K562 (cell line): ENCODE results near the gene OGDH. TPM values are rescaled to one million over a fixed set of nuclear protein-coding genes. Genes with fewer than 3 reads are reported as not detected.
A peak's percentile ranks its signal among the peaks of the same experiment; 100 is the strongest.

Experiments
- HMGN3 ChIP-seq: IDR thresholded peaks from 2 replicates; pipeline ENCODE4 v1.6.1; 2011; ENCODE audit warnings: borderline replicate concordance, low read depth, mild to moderate bottlenecking, mixed read lengths, low read length; ENCODE audit not compliant: insufficient read length; ENCODE audit errors: extremely low read depth
- KLF13 ChIP-seq: fragments of 450-650 bp; IDR thresholded peaks from 2 replicates; pipeline ENCODE4 v1.6.1; 2016; ENCODE audit warnings: missing genetic modification characterization, low read depth, mild to moderate bottlenecking, missing compliant biosample characterization, moderate library complexity, borderline replicate concordance
- L3MBTL2 ChIP-seq: fragments of 450-650 bp; IDR thresholded peaks from 2 replicates; pipeline ENCODE4 v1.6.1; 2016; ENCODE audit warnings: mild to moderate bottlenecking, moderate library complexity
- NEUROD1 ChIP-seq: fragments of 150-350 bp; IDR thresholded peaks from 2 replicates; pipeline ENCODE4 v1.6.1; 2014; ENCODE audit warnings: borderline replicate concordance, low read length, low read depth; ENCODE audit not compliant: partially characterized antibody
- POLR2AphosphoS5 ChIP-seq: IDR thresholded peaks from 2 replicates; pipeline ENCODE4 v1.6.1; 2011; ENCODE audit warnings: mild to moderate bottlenecking, low read depth, low read length, moderate library complexity; ENCODE audit not compliant: control insufficient read depth, insufficient read depth
- POLR2H ChIP-seq: IDR thresholded peaks from 2 replicates; pipeline ENCODE4 v1.6.1; 2016; ENCODE audit warnings: missing genetic modification characterization, low read depth, mild to moderate bottlenecking, control low read depth, missing compliant biosample characterization, moderate library complexity
- SMAD1 ChIP-seq: fragments of 150-350 bp; IDR thresholded peaks from 2 replicates; pipeline ENCODE4 v1.6.1; 2014; ENCODE audit warnings: low read length, low read depth; ENCODE audit not compliant: partially characterized antibody
- ZNF12 ChIP-seq: sonication (generic); formaldehyde crosslinking; IDR thresholded peaks from 2 replicates; pipeline ENCODE4 v1.4.0; 2020; ENCODE audit warnings: mild to moderate bottlenecking, missing genetic modification reagents
- ZNF511 ChIP-seq: sonication (generic); formaldehyde crosslinking; IDR thresholded peaks from 2 replicates; pipeline ENCODE4 v1.8.0; 2022; ENCODE audit warnings: mild to moderate bottlenecking, missing genetic modification reagents
- polyA plus RNA-seq, 8 experiments: library from polyadenylated mRNA; depleted of rRNA in 4 of 8; stranded (reverse) in 5 of 8; unstranded in 3 of 8; fragments of >200 nt; fragmentation: Nextera tagmentation in 2 of 8; fragmentation: Illumina TruSeq in 1 of 8; extraction: Ambion mirVana in 2 of 8; extraction: Trizol in 1 of 8; gene quantifications; 2 replicates each; pipeline versions ENCODE4 v1.2.1 to v1.2.3, GENCODE V29; 2011 to 2014; ENCODE audit warnings: inconsistent platforms in 1 of 8, missing spikeins in 1 of 8
- total RNA-seq, 7 experiments: library from RNA; depleted of rRNA in 6 of 7; stranded (reverse); fragments of >200 nt in 6 of 7; fragmentation: Illumina TruSeq in 2 of 7; extraction: Trizol in 2 of 7; gene quantifications; 2 replicates each; pipeline versions ENCODE4 v1.2.1 to v1.2.3, GENCODE V29; 2011 to 2021; ENCODE audit warnings: low replicate concordance in 1 of 7
- TF ChIP-seq, protein P1 (sequence below): sonication (generic); formaldehyde crosslinking; IDR thresholded peaks from 2 replicates; pipeline ENCODE4 v1.8.1; 2023; ENCODE audit warnings: mild to moderate bottlenecking, missing genetic modification reagents
- TF ChIP-seq, protein P2 (sequence below): fragments of 450-650 bp; IDR thresholded peaks from 2 replicates; pipeline ENCODE4 v1.6.1; 2016; ENCODE audit warnings: mild to moderate bottlenecking, moderate library complexity

Gene OGDH
- total and polyA plus RNA-seq, 9 of the 15 experiments (the other 6 are each of a cell fraction or from before 2014, with no cell fraction given) = 3.1 to 80.3 (median 23.5) TPM

- TF ChIP-seq KLF13 (tag) = peak; percentile 69
- peak; percentile 41 for TF ChIP-seq SMAD1
- TF ChIP-seq, protein P1, sequence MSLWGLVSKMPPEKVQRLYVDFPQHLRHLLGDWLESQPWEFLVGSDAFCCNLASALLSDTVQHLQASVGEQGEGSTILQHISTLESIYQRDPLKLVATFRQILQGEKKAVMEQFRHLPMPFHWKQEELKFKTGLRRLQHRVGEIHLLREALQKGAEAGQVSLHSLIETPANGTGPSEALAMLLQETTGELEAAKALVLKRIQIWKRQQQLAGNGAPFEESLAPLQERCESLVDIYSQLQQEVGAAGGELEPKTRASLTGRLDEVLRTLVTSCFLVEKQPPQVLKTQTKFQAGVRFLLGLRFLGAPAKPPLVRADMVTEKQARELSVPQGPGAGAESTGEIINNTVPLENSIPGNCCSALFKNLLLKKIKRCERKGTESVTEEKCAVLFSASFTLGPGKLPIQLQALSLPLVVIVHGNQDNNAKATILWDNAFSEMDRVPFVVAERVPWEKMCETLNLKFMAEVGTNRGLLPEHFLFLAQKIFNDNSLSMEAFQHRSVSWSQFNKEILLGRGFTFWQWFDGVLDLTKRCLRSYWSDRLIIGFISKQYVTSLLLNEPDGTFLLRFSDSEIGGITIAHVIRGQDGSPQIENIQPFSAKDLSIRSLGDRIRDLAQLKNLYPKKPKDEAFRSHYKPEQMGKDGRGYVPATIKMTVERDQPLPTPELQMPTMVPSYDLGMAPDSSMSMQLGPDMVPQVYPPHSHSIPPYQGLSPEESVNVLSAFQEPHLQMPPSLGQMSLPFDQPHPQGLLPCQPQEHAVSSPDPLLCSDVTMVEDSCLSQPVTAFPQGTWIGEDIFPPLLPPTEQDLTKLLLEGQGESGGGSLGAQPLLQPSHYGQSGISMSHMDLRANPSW (CRISPR knock-in tag) = peak; percentile 84; the same call in 1 of the 2 replicates
- peak; percentile 79 for TF ChIP-seq POLR2AphosphoS5
- peak; percentile 38; the same call in 1 of the 2 replicates for TF ChIP-seq ZNF12 (CRISPR knock-in tag)
- peak; percentile 67; the same call in 1 of the 2 replicates for TF ChIP-seq ZNF511 (CRISPR knock-in tag)
- TF ChIP-seq HMGN3 = peak; percentile 66
- TF ChIP-seq, protein P2, sequence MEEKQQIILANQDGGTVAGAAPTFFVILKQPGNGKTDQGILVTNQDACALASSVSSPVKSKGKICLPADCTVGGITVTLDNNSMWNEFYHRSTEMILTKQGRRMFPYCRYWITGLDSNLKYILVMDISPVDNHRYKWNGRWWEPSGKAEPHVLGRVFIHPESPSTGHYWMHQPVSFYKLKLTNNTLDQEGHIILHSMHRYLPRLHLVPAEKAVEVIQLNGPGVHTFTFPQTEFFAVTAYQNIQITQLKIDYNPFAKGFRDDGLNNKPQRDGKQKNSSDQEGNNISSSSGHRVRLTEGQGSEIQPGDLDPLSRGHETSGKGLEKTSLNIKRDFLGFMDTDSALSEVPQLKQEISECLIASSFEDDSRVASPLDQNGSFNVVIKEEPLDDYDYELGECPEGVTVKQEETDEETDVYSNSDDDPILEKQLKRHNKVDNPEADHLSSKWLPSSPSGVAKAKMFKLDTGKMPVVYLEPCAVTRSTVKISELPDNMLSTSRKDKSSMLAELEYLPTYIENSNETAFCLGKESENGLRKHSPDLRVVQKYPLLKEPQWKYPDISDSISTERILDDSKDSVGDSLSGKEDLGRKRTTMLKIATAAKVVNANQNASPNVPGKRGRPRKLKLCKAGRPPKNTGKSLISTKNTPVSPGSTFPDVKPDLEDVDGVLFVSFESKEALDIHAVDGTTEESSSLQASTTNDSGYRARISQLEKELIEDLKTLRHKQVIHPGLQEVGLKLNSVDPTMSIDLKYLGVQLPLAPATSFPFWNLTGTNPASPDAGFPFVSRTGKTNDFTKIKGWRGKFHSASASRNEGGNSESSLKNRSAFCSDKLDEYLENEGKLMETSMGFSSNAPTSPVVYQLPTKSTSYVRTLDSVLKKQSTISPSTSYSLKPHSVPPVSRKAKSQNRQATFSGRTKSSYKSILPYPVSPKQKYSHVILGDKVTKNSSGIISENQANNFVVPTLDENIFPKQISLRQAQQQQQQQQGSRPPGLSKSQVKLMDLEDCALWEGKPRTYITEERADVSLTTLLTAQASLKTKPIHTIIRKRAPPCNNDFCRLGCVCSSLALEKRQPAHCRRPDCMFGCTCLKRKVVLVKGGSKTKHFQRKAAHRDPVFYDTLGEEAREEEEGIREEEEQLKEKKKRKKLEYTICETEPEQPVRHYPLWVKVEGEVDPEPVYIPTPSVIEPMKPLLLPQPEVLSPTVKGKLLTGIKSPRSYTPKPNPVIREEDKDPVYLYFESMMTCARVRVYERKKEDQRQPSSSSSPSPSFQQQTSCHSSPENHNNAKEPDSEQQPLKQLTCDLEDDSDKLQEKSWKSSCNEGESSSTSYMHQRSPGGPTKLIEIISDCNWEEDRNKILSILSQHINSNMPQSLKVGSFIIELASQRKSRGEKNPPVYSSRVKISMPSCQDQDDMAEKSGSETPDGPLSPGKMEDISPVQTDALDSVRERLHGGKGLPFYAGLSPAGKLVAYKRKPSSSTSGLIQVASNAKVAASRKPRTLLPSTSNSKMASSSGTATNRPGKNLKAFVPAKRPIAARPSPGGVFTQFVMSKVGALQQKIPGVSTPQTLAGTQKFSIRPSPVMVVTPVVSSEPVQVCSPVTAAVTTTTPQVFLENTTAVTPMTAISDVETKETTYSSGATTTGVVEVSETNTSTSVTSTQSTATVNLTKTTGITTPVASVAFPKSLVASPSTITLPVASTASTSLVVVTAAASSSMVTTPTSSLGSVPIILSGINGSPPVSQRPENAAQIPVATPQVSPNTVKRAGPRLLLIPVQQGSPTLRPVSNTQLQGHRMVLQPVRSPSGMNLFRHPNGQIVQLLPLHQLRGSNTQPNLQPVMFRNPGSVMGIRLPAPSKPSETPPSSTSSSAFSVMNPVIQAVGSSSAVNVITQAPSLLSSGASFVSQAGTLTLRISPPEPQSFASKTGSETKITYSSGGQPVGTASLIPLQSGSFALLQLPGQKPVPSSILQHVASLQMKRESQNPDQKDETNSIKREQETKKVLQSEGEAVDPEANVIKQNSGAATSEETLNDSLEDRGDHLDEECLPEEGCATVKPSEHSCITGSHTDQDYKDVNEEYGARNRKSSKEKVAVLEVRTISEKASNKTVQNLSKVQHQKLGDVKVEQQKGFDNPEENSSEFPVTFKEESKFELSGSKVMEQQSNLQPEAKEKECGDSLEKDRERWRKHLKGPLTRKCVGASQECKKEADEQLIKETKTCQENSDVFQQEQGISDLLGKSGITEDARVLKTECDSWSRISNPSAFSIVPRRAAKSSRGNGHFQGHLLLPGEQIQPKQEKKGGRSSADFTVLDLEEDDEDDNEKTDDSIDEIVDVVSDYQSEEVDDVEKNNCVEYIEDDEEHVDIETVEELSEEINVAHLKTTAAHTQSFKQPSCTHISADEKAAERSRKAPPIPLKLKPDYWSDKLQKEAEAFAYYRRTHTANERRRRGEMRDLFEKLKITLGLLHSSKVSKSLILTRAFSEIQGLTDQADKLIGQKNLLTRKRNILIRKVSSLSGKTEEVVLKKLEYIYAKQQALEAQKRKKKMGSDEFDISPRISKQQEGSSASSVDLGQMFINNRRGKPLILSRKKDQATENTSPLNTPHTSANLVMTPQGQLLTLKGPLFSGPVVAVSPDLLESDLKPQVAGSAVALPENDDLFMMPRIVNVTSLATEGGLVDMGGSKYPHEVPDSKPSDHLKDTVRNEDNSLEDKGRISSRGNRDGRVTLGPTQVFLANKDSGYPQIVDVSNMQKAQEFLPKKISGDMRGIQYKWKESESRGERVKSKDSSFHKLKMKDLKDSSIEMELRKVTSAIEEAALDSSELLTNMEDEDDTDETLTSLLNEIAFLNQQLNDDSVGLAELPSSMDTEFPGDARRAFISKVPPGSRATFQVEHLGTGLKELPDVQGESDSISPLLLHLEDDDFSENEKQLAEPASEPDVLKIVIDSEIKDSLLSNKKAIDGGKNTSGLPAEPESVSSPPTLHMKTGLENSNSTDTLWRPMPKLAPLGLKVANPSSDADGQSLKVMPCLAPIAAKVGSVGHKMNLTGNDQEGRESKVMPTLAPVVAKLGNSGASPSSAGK = peak; percentile 65; the same call in 1 of the 2 replicates
- peak; percentile 36 for TF ChIP-seq NEUROD1
- peak; percentile 89; the same call in 1 of the 2 replicates for TF ChIP-seq L3MBTL2
- peak; percentile 73 for TF ChIP-seq POLR2H
Measured at GRCh38 chr7:44581879-44582603, 24.4 kb upstream of the OGDH start, which contains the start of gene TMED4 (continued).
